Liver (tissue), 9 donors: ENCODE results near the gene ITIH4. TPM values are rescaled to one million over a fixed set of nuclear protein-coding genes. Genes with fewer than 3 reads are reported as not detected.

Source experiments
- DNase-seq: peaks from one replicate; pipeline ENCODE4 v3.0.0-alpha.2; 2017; ENCODE audit warnings: low spot score
- H3K27ac ChIP-seq, 2 donors: one replicate each; pipeline ENCODE4 v1.7.0; 2013; ENCODE audit warnings: inconsistent platforms in 2 of 2, low read length in 2 of 2, control low read depth in 1 of 2, low read depth in 1 of 2, mild to moderate bottlenecking in 1 of 2
- H3K27me3 ChIP-seq, 4 donors: one replicate each; pipeline versions ENCODE4 v1.6.1 to v1.7.0; 2013; ENCODE audit warnings: low read length in 3 of 4, inconsistent platforms in 1 of 4, mild to moderate bottlenecking in 1 of 4, moderate library complexity in 1 of 4; ENCODE audit not compliant: control insufficient read depth in 4 of 4, insufficient read depth in 4 of 4
- H3K36me3 ChIP-seq, 4 donors: one replicate each; pipeline versions ENCODE4 v1.6.1 to v1.7.0; 2013; ENCODE audit warnings: low read length in 3 of 4, mild to moderate bottlenecking in 3 of 4, low read depth in 1 of 4, moderate library complexity in 1 of 4; ENCODE audit not compliant: control insufficient read depth in 4 of 4, insufficient read depth in 3 of 4
- H3K4me1 ChIP-seq, 4 donors: one replicate each; pipeline versions ENCODE4 v1.6.1 to v1.7.0; 2013; ENCODE audit warnings: low read length in 3 of 4, mild to moderate bottlenecking in 3 of 4, moderate library complexity in 1 of 4; ENCODE audit not compliant: control insufficient read depth in 4 of 4, insufficient read depth in 4 of 4
- H3K4me3 ChIP-seq, 3 donors: one replicate each; pipeline versions ENCODE4 v1.6.1 to v1.7.0; 2013; ENCODE audit warnings: low read length in 3 of 3, control low read depth in 1 of 3, low read depth in 1 of 3, mild to moderate bottlenecking in 1 of 3
- H3K9ac ChIP-seq, 2 donors: one replicate each; pipeline ENCODE4 v1.7.0; 2013; ENCODE audit warnings: low read length in 2 of 2, mild to moderate bottlenecking in 2 of 2, moderate library complexity in 2 of 2, control low read depth in 1 of 2, low read depth in 1 of 2
- H3K9me3 ChIP-seq, 4 donors: one replicate each; pipeline versions ENCODE4 v1.6.1 to v1.7.0; 2013; ENCODE audit warnings: low read length in 3 of 4; ENCODE audit not compliant: control insufficient read depth in 4 of 4
- ATF3 ChIP-seq: IDR thresholded peaks from 2 replicates; pipeline ENCODE4 v1.6.1; 2016; ENCODE audit warnings: antibody characterized with exemption
- CTCF ChIP-seq: fragments of 150-350 bp; IDR thresholded peaks from 2 replicates; pipeline ENCODE4 v1.5.1; 2017; ENCODE audit warnings: improper control_type of control experiment, low read depth, low read length; ENCODE audit not compliant: missing input control
- EGR1 ChIP-seq, 2 donors: IDR thresholded peaks; 2 replicates each; pipeline ENCODE4 v1.6.1; 2016 to 2018; ENCODE audit warnings: antibody characterized with exemption in 2 of 2, low read depth in 2 of 2
- FOXA1 ChIP-seq: IDR thresholded peaks from 2 replicates; pipeline ENCODE4 v1.6.1; 2016; ENCODE audit warnings: antibody characterized with exemption
- FOXA2 ChIP-seq: IDR thresholded peaks from 2 replicates; pipeline ENCODE4 v1.6.1; 2016; ENCODE audit warnings: antibody characterized with exemption
- GABPA ChIP-seq, 2 donors: IDR thresholded peaks in 1 of 2; conservative IDR thresholded peaks in 1 of 2; 2 replicates each; pipeline ENCODE4 v1.6.1; 2016; ENCODE audit warnings: antibody characterized with exemption in 2 of 2, mild to moderate bottlenecking in 1 of 2, moderate library complexity in 1 of 2
- HNF4A ChIP-seq, 2 donors: conservative IDR thresholded peaks; 2 replicates each; pipeline ENCODE4 v1.6.1; 2016; ENCODE audit warnings: antibody characterized with exemption in 2 of 2, mild to moderate bottlenecking in 2 of 2
- HNF4G ChIP-seq: IDR thresholded peaks from 2 replicates; pipeline ENCODE4 v1.6.1; 2016; ENCODE audit warnings: antibody characterized with exemption
- MAX ChIP-seq: IDR thresholded peaks from 2 replicates; pipeline ENCODE4 v1.6.1; 2016; ENCODE audit warnings: antibody characterized with exemption
- NR2F2 ChIP-seq: IDR thresholded peaks from 2 replicates; pipeline ENCODE4 v1.6.1; 2016; ENCODE audit warnings: antibody characterized with exemption
- RAD21 ChIP-seq, 2 donors: IDR thresholded peaks; 2 replicates each; pipeline ENCODE4 v1.6.1; 2016; ENCODE audit warnings: antibody characterized with exemption in 2 of 2, mild to moderate bottlenecking in 2 of 2
- RXRA ChIP-seq, 2 donors: IDR thresholded peaks; 2 replicates each; pipeline ENCODE4 v1.6.1; 2017 to 2018; ENCODE audit warnings: antibody characterized with exemption in 2 of 2, mild to moderate bottlenecking in 1 of 2
- SP1 ChIP-seq: IDR thresholded peaks from 2 replicates; pipeline ENCODE4 v1.6.1; 2018; ENCODE audit warnings: antibody characterized with exemption, mild to moderate bottlenecking
- TAF1 ChIP-seq: conservative IDR thresholded peaks from 2 replicates; pipeline ENCODE4 v1.6.1; 2016; ENCODE audit warnings: antibody characterized with exemption, mild to moderate bottlenecking
- YY1 ChIP-seq: IDR thresholded peaks from 2 replicates; pipeline ENCODE4 v1.6.1; 2016; ENCODE audit warnings: antibody characterized with exemption, mild to moderate bottlenecking
- ZBTB33 ChIP-seq: IDR thresholded peaks from 2 replicates; pipeline ENCODE4 v1.6.1; 2016; ENCODE audit warnings: antibody characterized with exemption
- WGBS: extraction: QIAGEN DNeasy Blood & Tissue Kit; methylation state at CpG from one replicate; pipeline ENCODE4 v1.1.7; 2013; 5-methylcytosine and 5-hydroxymethylcytosine counted together
- polyA plus RNA-seq, 2 donors: library from polyadenylated mRNA; stranded (reverse) in 1 of 2; unstranded in 1 of 2; fragments of 200-250 nt in 1 of 2; fragments of >200 nt in 1 of 2; fragmentation: Nextera tagmentation in 1 of 2; extraction: Ambion mirVana in 1 of 2; gene quantifications; one replicate each; pipeline versions ENCODE4 v1.2.1 to v1.2.3, GENCODE V29; 2013 to 2015
- total RNA-seq, 2 donors: library from RNA; depleted of rRNA; stranded (reverse); fragments of >200 nt; gene quantifications; one replicate each; pipeline ENCODE4 v1.2.3, GENCODE V29; 2014
- donor health status: healthy.
- donor health status: healthy.
- donor health status: healthy.
- donor health status: healthy.
- donor health status: healthy.

ITIH4 gene
- total and polyA plus RNA-seq, 4 donors = 447 to 3,354 (median 2,410) TPM

- Histone ChIP-seq H3K4me1 (peaks cover 0 to 34% (median 21%) of the 10 kb centered on the region in 4 donors), H3K27ac (peak overlapping the region in 1 of 2 donors; percentile 59), H3K4me3 (no peak overlapping the region), H3K9ac (no peak overlapping the region), H3K36me3 (peaks cover 20 to 60% (median 47%) of the 10 kb centered on the region in 4 donors), H3K27me3 (no peaks in the 10 kb centered on the region), H3K9me3 (no peaks in the 10 kb centered on the region)
- TF ChIP-seq FOXA1 (no peak), ATF3 (no peak), HNF4G (no peak)
- DNase-seq = no peak
- 80% methylated on average over 2 of the region's 2 CpGs for WGBS
These were observed 21.3 kb downstream of the ITIH4 start for GRCh38 chr3:52809149-52809548.

- no peak for DNase-seq
- WGBS = 87% methylated on average over 19 of the region's 19 CpGs
- Histone ChIP-seq H3K27me3 (no peaks in the 10 kb centered on the region), H3K27ac (no peak overlapping the region), H3K9ac (no peak overlapping the region), H3K36me3 (peaks cover 32 to 85% (median 66%) of the 10 kb centered on the region in 4 donors), H3K4me3 (no peak overlapping the region), H3K9me3 (no peaks in the 10 kb centered on the region), H3K4me1 (peaks cover 0 to 11% (median 3%) of the 10 kb centered on the region in 4 donors)
- TF ChIP-seq GABPA (IDR thresholded peaks at IDR 0.05 in 1 of 2, conservative IDR thresholded peaks at IDR 0.05 in 1 of 2) = no peak
- TF ChIP-seq TAF1 = no peak
- TF ChIP-seq FOXA2 = no peak
- no peak for TF ChIP-seq RAD21 (IDR thresholded peaks at IDR 0.05)
- no peak for TF ChIP-seq SP1
- TF ChIP-seq YY1 = no peak
- no peak for TF ChIP-seq FOXA1
- TF ChIP-seq NR2F2 = no peak
- no peak for TF ChIP-seq EGR1 (IDR thresholded peaks at IDR 0.05; ENCODE audit: low read depth in 2 of 2)
- TF ChIP-seq MAX = no peak
- TF ChIP-seq CTCF = no peak
- no peak for TF ChIP-seq HNF4A (conservative IDR thresholded peaks at IDR 0.05)
- TF ChIP-seq ATF3 = no peak
- no peak for TF ChIP-seq HNF4G
- TF ChIP-seq RXRA (IDR thresholded peaks at IDR 0.05) = no peak
- TF ChIP-seq ZBTB33 = no peak
These were observed 25.0 kb downstream of the ITIH4 start for GRCh38 chr3:52805270-52806039.
